Endodermal cell (in vitro differentiated cells): ENCODE results near the gene SSH2. TPM values are rescaled to one million over a fixed set of nuclear protein-coding genes. Genes with fewer than 3 reads are reported as not detected.

Experiments
- DNase-seq: peaks from one replicate; pipeline ENCODE4 v3.0.0-alpha.2; 2017
- H3K27ac ChIP-seq: 2 replicates; pipeline ENCODE4 v1.5.1; 2013; ENCODE audit warnings: mild to moderate bottlenecking, low read depth, low read length, moderate library complexity
- H3K27me3 ChIP-seq: 2 replicates; pipeline ENCODE4 v1.6.1; 2013; ENCODE audit warnings: mild to moderate bottlenecking, low read length, moderate library complexity; ENCODE audit not compliant: insufficient read depth, control insufficient read depth, poor library complexity, severe bottlenecking
- H3K36me3 ChIP-seq: 2 replicates; pipeline ENCODE4 v1.7.0; 2013; ENCODE audit warnings: mild to moderate bottlenecking, low read length, moderate library complexity; ENCODE audit not compliant: control insufficient read depth, insufficient read depth
- H3K4me1 ChIP-seq: one replicate; pipeline ENCODE4 v1.7.0; 2013; ENCODE audit warnings: low read length; ENCODE audit not compliant: control insufficient read depth, insufficient read depth
- H3K4me3 ChIP-seq: 2 replicates; pipeline ENCODE4 v1.5.1; 2013; ENCODE audit warnings: mild to moderate bottlenecking, low read length, moderate library complexity
- H3K9ac ChIP-seq: 2 replicates; pipeline ENCODE4 v1.6.1; 2013; ENCODE audit warnings: mild to moderate bottlenecking, low read length, moderate library complexity; ENCODE audit not compliant: poor library complexity, severe bottlenecking; ENCODE audit errors: extremely low read depth
- H3K9me3 ChIP-seq: 2 replicates; pipeline ENCODE4 v1.6.1; 2013; ENCODE audit warnings: mild to moderate bottlenecking, low read length, moderate library complexity; ENCODE audit not compliant: control insufficient read depth
- H3K27ac Mint-ChIP-seq: 2 replicates; pipeline ENCODE4 v1.8.0; 2020; ENCODE audit warnings: mixed read lengths
- H3K27me3 Mint-ChIP-seq: 2 replicates; pipeline ENCODE4 v1.8.0; 2021; ENCODE audit warnings: mild to moderate bottlenecking, mixed read lengths; ENCODE audit not compliant: insufficient read depth
- H3K36me3 Mint-ChIP-seq: 2 replicates; pipeline ENCODE4 v1.8.0; 2020; ENCODE audit warnings: low read depth, mixed read lengths
- H3K4me1 Mint-ChIP-seq: 2 replicates; pipeline ENCODE4 v1.8.0; 2020; ENCODE audit warnings: mixed read lengths
- H3K4me3 Mint-ChIP-seq: 2 replicates; pipeline ENCODE4 v1.8.0; 2020; ENCODE audit warnings: mild to moderate bottlenecking, moderate library complexity, mixed read lengths
- H3K9me3 Mint-ChIP-seq: 2 replicates; pipeline ENCODE4 v1.8.0; 2020; ENCODE audit warnings: mild to moderate bottlenecking, mixed read lengths
- CTCF ChIP-seq: fragments of 200-600 bp; sonication (generic); conservative IDR thresholded peaks from 2 replicates; pipeline ENCODE4 v1.5.0; 2021; ENCODE audit warnings: antibody characterized with exemption, mild to moderate bottlenecking
- WGBS, 2 experiments: methylation state at CpG; one replicate each; pipeline versions ENCODE4 v1.1.5 to v1.1.7; 2013; ENCODE audit warnings: missing lambda C conversion rate in 2 of 2, mixed read lengths in 1 of 2; ENCODE audit not compliant: insufficient coverage in 1 of 2, insufficient read length in 1 of 2; 5-methylcytosine and 5-hydroxymethylcytosine counted together
- total RNA-seq, 2 donors: library from RNA; stranded (reverse); fragmentation: NEBNext Ultra II Directional in 1 of 2; extraction: Animal tissue kit (Norgen Biotek cat#: 25700) in 1 of 2; gene quantifications; 2 replicates in 1 of 2; 3 replicates in 1 of 2; pipeline ENCODE4 v1.2.1, GENCODE V29; 2021

SSH2 gene
- total RNA-seq, 2 donors from 2014 or later = 11.3 to 13.5 TPM

GRCh38 chr17:29705386-29705785 is 224.6 kb downstream of the SSH2 start:
- Histone ChIP-seq H3K27me3 (no peaks in the 10 kb centered on the region), H3K4me3 (no peak overlapping the region), H3K4me1 (no peaks in the 10 kb centered on the region), H3K9ac (no peak overlapping the region), H3K36me3 (no peaks in the 10 kb centered on the region), H3K9me3 (no peaks in the 10 kb centered on the region), H3K27ac (no peak overlapping the region)
- no peaks in the 10 kb centered on the region for H3K4me1 Mint-ChIP-seq
- no peak overlapping the region for H3K4me3 Mint-ChIP-seq
- no peaks in the 10 kb centered on the region for H3K9me3 Mint-ChIP-seq
- TF ChIP-seq CTCF = no peak
- no peaks in the 10 kb centered on the region for H3K27me3 Mint-ChIP-seq
- H3K27ac Mint-ChIP-seq = no peak overlapping the region
- 93 to 95% methylated on average over 3 of the region's 3 CpGs for WGBS, 2 experiments
- H3K36me3 Mint-ChIP-seq = peaks cover 2% of the 10 kb centered on the region
- no peak for DNase-seq

- H3K4me3 ChIP-seq = no peak overlapping the region
- peaks cover 2% of the 10 kb centered on the region for H3K36me3 Mint-ChIP-seq
- no peaks in the 10 kb centered on the region for H3K27me3 ChIP-seq
- H3K9me3 Mint-ChIP-seq = no peaks in the 10 kb centered on the region
- H3K4me3 Mint-ChIP-seq = no peak overlapping the region
- H3K9ac ChIP-seq = no peak overlapping the region
- no peak for TF ChIP-seq CTCF
- H3K4me1 Mint-ChIP-seq = no peaks in the 10 kb centered on the region
- H3K27me3 Mint-ChIP-seq = no peaks in the 10 kb centered on the region
- no peak overlapping the region for H3K27ac Mint-ChIP-seq
- H3K27ac ChIP-seq = no peak overlapping the region
- H3K36me3 ChIP-seq = no peaks in the 10 kb centered on the region
- WGBS, 2 experiments = 92 to 100% methylated on average over 2 of the region's 2 CpGs
- DNase-seq = no peak
- H3K4me1 ChIP-seq = no peaks in the 10 kb centered on the region
- no peaks in the 10 kb centered on the region for H3K9me3 ChIP-seq
These were observed 230.7 kb downstream of the SSH2 start for GRCh38 chr17:29699283-29699682.

- Mint-ChIP-seq H3K36me3 (peaks cover 2% of the 10 kb centered on the region), H3K4me1 (no peaks in the 10 kb centered on the region), H3K27me3 (no peaks in the 10 kb centered on the region), H3K4me3 (no peak overlapping the region), H3K27ac (no peak overlapping the region), H3K9me3 (no peaks in the 10 kb centered on the region)
- DNase-seq = no peak
- Histone ChIP-seq H3K4me3 (no peak overlapping the region), H3K9ac (no peak overlapping the region), H3K27me3 (no peaks in the 10 kb centered on the region), H3K4me1 (no peaks in the 10 kb centered on the region), H3K9me3 (no peaks in the 10 kb centered on the region), H3K36me3 (no peaks in the 10 kb centered on the region), H3K27ac (no peak overlapping the region)
- no peak for TF ChIP-seq CTCF
- 75 to 79% methylated on average over 1 of the region's 1 CpG for WGBS, 2 experiments
These were observed 231.2 kb downstream of the SSH2 start for GRCh38 chr17:29698837-29699236.
